NCI-H2107 treated with DMSO at 0.1 percent for 48 hours (cell line): ENCODE data around the gene ITPRID2.

Experiments
- DNase-seq: peaks from one replicate; lab custom pipeline; 2025; ENCODE audit not compliant: unreplicated experiment; lab: John Stamatoyannopoulos, UW

The ITPRID2 gene

DNA sequence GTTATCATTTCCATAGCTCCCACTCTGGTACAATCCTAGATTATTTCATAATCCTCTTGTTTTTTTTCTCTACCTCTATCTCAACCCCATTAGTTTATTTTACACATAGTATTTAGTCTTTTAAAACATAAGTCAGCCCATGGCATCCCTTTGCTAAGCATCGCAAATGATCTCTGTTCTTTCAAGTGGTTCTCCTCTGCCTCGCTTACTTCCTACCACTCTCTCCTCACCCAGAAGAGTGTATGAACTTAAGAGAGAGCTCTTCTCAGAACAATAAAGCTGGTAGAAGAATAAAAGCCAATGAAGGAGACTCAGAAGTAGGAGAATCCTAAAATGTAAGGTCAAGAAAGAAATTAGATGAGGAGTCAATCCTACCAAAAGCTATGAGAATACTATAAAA is 12.2 kb upstream of the ITPRID2 start:
- DNase-seq, result no peak

- DNase-seq, result no peak
Observed at GRCh38 chr2:181882246-181883020, 9.1 kb upstream of the ITPRID2 start.

GRCh38 chr2:181884601-181885000 is 6.9 kb upstream of the ITPRID2 start:
- DNase-seq, result no peak

DNA sequence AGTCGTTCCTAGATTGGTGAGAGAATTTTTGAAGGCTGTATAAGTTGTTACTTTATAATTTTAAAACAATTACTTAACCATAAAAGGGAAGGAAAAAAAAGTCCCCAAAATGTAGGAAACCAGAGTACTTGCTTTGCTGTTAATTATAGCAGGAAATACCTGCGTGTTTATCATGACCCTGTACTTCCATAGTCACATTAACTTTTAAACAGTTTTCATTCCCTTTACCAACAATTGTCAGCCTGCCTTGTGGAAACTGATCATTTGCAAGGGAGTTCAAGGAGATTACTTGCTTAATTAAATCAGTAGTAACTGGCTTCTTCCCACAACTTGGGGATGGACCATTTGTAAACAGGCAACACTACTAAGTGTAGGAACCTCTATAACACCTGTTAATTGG is 6.4 kb upstream of the ITPRID2 start:
- no peak for DNase-seq

GRCh38 chr2:181886192-181886591 is 5.3 kb upstream of the ITPRID2 start:
- DNase-seq, result no peak

GRCh38 chr2:181887045-181887444 is 4.5 kb upstream of the ITPRID2 start:
- no peak for DNase-seq

DNA sequence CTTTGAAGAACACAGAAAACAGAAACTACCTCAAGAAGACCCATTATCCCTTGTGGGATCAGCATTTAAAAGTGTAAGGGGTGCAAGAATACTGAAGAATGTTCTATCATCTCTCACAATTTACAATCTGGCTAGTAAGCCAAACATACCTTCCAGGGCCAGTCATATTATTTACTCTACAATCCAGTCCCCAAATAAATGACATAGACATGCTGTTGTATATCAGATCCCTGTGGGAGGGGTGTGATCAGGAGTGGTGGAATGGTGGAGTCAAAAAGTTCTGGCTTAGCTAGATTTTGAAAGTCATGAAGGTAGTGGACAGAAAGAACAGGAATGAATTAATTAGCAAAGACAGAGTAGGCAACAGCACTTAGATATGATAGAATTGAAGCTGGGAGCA is 1.8 kb upstream of the ITPRID2 start:
- no peak for DNase-seq

GRCh38 chr2:181890271-181890670 is 1.3 kb upstream of the ITPRID2 start:
- no peak for DNase-seq

DNA sequence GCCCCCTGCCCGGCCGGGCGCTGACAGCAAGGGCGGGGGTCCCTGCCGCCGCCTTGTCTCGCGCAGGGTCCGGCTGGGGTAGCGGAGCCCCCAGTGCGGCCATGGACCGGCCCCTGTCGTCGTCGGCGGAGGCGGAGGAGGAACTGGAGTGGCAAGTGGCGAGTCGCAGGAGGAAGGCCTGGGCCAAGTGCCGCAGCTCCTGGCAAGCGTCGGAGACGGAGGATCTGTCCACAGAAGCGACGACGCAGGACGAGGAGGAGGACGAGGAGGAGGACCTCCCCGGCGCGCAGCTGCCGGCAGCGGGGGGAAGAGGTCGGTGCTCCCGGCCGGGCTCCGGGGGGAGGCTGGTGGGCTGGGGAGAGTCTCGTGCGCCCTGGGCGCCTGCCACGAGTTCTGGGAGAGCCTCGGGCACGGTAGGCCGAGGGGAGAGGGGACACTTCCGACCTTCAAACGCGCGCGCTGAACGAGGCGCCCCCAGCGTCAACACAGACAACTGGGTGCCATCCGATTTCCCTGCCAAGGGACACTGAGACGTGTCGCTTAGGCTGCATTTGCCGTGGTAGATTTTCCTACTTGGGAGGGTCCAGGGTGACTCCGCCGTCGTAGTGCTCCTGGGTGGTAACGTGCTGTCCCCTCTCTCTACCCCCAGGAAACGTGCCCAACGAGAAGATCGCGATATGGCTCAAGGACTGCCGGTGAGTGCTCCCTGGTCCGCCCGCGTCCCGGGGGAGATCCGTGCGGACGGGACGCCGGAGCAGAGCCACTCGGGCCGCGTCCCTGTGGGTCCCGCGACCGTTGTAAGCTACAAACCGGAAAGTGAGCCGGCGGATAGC is 652 bp downstream of the ITPRID2 start:
- DNase-seq, result peak; percentile 65

GRCh38 chr2:181892799-181893435 is 1.4 kb downstream of the ITPRID2 start:
- DNase-seq, result no peak

- no peak for DNase-seq
Observed at GRCh38 chr2:181894381-181894780, 2.9 kb downstream of the ITPRID2 start.

DNA sequence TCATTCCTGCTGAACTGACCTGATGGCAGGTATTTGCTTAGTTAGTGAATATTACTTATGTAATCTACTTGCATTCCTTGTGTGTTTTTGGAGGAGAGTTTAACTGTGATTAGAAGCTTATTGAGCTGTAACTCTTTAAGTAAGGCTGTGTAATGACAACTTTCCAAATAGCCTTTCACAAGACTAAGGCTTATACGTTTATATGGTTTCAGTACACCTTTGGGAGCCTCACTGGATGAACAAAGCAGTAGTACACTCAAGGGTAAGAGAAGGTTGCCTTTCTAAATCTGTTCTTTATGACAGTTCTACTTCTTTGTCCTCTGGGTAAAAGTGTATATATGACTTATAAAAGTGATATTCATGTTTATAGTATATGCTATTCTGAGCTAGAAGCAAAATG is 4.3 kb downstream of the ITPRID2 start:
- DNase-seq, result no peak

DNA sequence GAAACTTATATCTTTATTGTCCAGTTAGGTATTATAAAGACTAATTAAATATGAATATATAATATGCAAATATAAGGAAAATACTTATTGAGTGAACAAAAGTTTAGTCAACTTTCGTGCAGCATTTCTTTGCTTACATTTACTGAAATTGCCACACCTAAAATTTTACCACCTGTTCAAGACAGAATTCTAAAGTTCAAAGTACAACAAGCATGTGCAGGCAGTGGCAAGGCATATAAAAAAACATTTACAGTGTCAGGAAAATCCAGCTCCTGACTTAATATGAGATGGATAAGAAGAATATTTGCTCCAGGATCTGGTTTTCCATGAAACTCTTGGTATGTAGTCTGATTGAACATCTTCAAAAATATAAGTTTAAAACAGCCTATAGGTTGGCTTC is 4.8 kb downstream of the ITPRID2 start:
- no peak for DNase-seq

GRCh38 chr2:181900007-181900651 is 8.6 kb downstream of the ITPRID2 start:
- DNase-seq, result no peak

GRCh38 chr2:181902625-181903024 is 11.1 kb downstream of the ITPRID2 start:
- DNase-seq, result no peak

GRCh38 chr2:181904022-181904632 is 12.6 kb downstream of the ITPRID2 start:
- peak; percentile 12 for DNase-seq

DNA sequence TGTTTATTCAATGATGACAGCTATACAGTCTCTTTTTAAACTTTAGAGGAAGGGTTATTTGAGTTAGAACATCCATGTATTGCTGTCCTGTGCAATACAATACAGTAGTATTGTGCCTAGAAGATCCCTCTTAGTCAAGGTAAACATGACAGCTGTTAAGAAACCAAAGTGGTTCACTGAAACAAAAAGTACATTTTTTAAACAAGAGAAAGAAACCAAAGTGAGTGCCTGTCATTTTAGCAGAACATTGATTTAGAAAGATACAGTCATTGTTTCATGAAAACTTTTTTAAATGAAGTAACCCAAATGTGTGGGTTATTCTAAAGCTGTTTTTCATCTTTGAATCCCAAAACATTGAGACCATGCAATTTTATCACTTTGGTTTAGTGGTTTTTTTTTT is 15.5 kb downstream of the ITPRID2 start:
- no peak for DNase-seq

DNA sequence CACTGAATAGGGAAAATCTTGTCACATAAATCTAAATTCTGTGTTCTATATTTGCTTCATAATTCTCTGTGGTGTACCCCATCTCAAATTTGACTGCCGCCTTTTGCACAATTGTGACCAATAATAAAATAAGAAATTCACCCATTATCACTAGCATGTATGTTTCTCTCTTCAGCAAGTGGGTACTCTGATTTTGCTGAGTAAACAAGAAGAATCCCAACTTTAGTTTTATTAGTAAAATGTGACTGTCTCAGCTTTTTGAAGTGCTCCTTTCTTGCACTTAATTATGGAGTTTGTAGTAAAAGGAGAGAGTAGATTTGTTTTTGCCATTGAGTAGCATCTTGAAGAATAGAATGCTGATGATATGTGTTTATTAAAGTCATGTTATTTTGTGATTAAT is 16.1 kb downstream of the ITPRID2 start:
- DNase-seq, result no peak

- DNase-seq, result no peak
Observed at GRCh38 chr2:181910028-181910831, 18.7 kb downstream of the ITPRID2 start.

DNA sequence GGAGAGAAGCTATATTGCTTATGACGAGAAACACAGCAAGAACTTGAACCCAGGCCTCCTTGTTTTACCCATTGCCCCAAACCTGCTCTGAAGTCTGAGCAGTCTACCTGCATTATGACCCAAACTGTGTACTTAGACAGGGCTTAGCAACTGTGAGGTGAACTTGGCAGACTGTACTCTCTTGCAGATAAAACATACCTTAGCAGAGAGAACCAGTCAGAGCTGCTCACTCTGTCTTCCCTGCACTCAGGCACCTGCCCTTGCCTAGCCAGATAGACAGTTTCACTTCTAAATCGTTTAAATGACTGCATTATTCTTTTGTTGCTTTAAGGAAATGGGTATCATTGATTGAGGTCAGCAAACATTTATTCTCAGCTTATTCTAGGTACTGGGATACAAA is 20.3 kb downstream of the ITPRID2 start:
- DNase-seq, result no peak
